H1 (cell line): Measurements from ENCODE around the gene CROT.

Experiments used
- CTCF ChIP-seq, 3 experiments: IDR thresholded peaks; 1 replicate in 2 of 3; 2 replicates in 1 of 3; pipeline versions ENCODE4 v1.5.1 to v1.6.1; 2011; ENCODE audit warnings: low read length in 3 of 3, mild to moderate bottlenecking in 3 of 3, inconsistent platforms in 2 of 3, low read depth in 1 of 3, moderate library complexity in 1 of 3; ENCODE audit not compliant: insufficient read depth in 1 of 3; ENCODE audit errors: control extremely low read depth in 1 of 3
- E2F6 ChIP-seq: IDR thresholded peaks from 2 replicates; pipeline ENCODE4 v1.6.1; 2012; ENCODE audit warnings: inconsistent platforms
- JUN ChIP-seq: IDR thresholded peaks from 2 replicates; pipeline ENCODE4 v1.6.1; 2011; ENCODE audit warnings: low read depth, mild to moderate bottlenecking, improper control_type of control experiment, low read length
- KDM5A ChIP-seq: fragments of 200-600 bp; IDR thresholded peaks from 2 replicates; pipeline ENCODE4 v1.7.1; 2012; ENCODE audit warnings: mild to moderate bottlenecking, low read length, inconsistent platforms, mixed read lengths
- NRF1 ChIP-seq: IDR thresholded peaks from 2 replicates; pipeline ENCODE4 v1.6.1; 2011; ENCODE audit warnings: mild to moderate bottlenecking, low read depth, low read length, improper control_type of control experiment
- POLR2A ChIP-seq, 2 experiments: IDR thresholded peaks; 1 replicate in 1 of 2; 2 replicates in 1 of 2; pipeline ENCODE4 v1.6.1; 2011; ENCODE audit warnings: low read depth in 2 of 2, low read length in 2 of 2, mild to moderate bottlenecking in 2 of 2; ENCODE audit errors: control extremely low read depth in 1 of 2
- POLR2AphosphoS5 ChIP-seq: IDR thresholded peaks from 2 replicates; pipeline ENCODE4 v1.6.1; 2011; ENCODE audit warnings: low read depth, low read length
- SP1 ChIP-seq: IDR thresholded peaks from 2 replicates; pipeline ENCODE4 v1.6.1; 2011; ENCODE audit warnings: low read depth, low read length
- TAF7 ChIP-seq: optimal IDR thresholded peaks from 2 replicates; pipeline ENCODE3; 2011; ENCODE audit warnings: low read depth, mild to moderate bottlenecking, inconsistent platforms, low read length, moderate library complexity, borderline replicate concordance
- YY1 ChIP-seq: IDR thresholded peaks from 2 replicates; pipeline ENCODE4 v1.6.1; 2011; ENCODE audit warnings: low read depth, mild to moderate bottlenecking, low read length

GRCh38 chr7:87427288-87427687 is 81.8 kb downstream of the CROT start:
- TF ChIP-seq NRF1 (no peak), POLR2A (IDR thresholded peaks at IDR 0.05; ENCODE audit: control extremely low read depth in 1 of 2, low read depth in 2 of 2, low read length in 2 of 2) (no peak), POLR2AphosphoS5 (no peak), JUN (no peak), YY1 (no peak), SP1 (no peak), E2F6 (no peak), CTCF (IDR thresholded peaks at IDR 0.05; ENCODE audit: control extremely low read depth in 1 of 3, insufficient read depth in 1 of 3, low read depth in 1 of 3, low read length in 3 of 3) (no peak), KDM5A (no peak), TAF7 (no peak)
